ENCODE data around the gene WWC1.

GRCh38 chr5:168415401-168415800, 124.0 kb downstream of the WWC1 start:
- TF ChIP-seq RFX5 (IDR thresholded peaks at IDR 0.05; ENCODE audit: low read depth, low read length), result no peak
- no peak for TF ChIP-seq CTCF (IDR thresholded peaks at IDR 0.05 in 2 of 3, conservative IDR thresholded peaks at IDR 0.05 in 1 of 3; ENCODE audit: control insufficient read depth in 2 of 3, extremely low read depth in 1 of 3, insufficient read depth in 1 of 3, low read depth in 3 of 3, low read length in 3 of 3)
- TF ChIP-seq POLR2A (IDR thresholded peaks at IDR 0.05; ENCODE audit: low read depth, low read length), result no peak
